Activated T-helper 9 cell treated with anti-CD3 and anti-CD28 coated beads, Interleukin-2, amount 50 U/mL, for 16 hours (primary cell): ENCODE measurements around the gene ZNF598.
"Not testable (repeated sequence)": the region's sequence is repeated elsewhere in the genome, so short reads cannot be mapped to it uniquely, and the experiment has no call there.

Experiments
- DNase-seq: peaks from one replicate; pipeline ENCODE4 v3.0.0-alpha.2; 2020; ENCODE audit warnings: low read depth

The ZNF598 gene

GRCh38 chr16:2040041-2040786, 30.6 kb upstream of the ZNF598 start:
- DNase-seq = no peak

- no peak for DNase-seq
Observed at GRCh38 chr16:2039274-2040031, 29.8 kb upstream of the ZNF598 start.

- no peak for DNase-seq
Observed at GRCh38 chr16:2038382-2039231, 29.0 kb upstream of the ZNF598 start.

GRCh38 chr16:2037647-2038381, 28.2 kb upstream of the ZNF598 start:
- DNase-seq = no peak

- no peak for DNase-seq
Observed at GRCh38 chr16:2037115-2037514, 27.5 kb upstream of the ZNF598 start.

GRCh38 chr16:2036200-2036966, 26.8 kb upstream of the ZNF598 start:
- no peak for DNase-seq

- no peak for DNase-seq
Observed at GRCh38 chr16:2035431-2036199, 26.0 kb upstream of the ZNF598 start.

DNA sequence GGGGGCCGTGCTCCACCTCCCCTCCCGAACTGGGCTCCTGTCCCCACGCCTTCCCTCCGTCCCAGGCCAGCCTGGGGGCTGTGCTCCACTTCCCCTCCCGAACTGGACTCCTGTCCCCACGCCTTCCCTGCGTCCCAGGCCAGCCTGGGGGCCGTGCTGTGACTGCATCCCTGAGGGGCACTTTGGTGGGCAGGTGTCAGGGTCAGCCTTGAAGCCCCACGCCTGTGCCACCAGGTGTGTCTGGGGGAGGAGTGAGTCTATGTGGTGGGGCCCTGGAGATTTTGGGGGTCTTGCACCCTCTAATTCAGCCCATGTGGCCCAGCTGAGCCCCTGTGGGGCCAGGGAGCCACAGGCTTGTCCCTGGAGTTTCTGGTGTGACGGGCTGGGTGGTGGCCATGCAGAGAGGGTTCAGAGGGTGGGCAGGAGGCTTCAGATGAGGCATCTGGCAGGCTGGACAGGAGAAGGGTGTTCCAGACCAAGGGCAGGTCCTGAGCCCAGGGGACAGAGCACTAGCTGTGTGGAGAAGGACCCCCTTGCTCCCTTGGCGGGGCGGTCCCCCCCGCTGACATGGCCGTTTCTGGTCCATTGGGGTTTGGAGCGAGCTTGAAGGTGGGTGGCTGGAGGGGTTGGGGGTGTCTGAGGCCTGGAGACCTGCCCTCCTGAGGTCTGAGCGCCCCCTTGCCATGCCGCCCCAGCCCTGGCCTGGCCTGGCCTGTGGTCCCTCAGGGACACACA, 25.2 kb upstream of the ZNF598 start:
- DNase-seq = no peak

DNA sequence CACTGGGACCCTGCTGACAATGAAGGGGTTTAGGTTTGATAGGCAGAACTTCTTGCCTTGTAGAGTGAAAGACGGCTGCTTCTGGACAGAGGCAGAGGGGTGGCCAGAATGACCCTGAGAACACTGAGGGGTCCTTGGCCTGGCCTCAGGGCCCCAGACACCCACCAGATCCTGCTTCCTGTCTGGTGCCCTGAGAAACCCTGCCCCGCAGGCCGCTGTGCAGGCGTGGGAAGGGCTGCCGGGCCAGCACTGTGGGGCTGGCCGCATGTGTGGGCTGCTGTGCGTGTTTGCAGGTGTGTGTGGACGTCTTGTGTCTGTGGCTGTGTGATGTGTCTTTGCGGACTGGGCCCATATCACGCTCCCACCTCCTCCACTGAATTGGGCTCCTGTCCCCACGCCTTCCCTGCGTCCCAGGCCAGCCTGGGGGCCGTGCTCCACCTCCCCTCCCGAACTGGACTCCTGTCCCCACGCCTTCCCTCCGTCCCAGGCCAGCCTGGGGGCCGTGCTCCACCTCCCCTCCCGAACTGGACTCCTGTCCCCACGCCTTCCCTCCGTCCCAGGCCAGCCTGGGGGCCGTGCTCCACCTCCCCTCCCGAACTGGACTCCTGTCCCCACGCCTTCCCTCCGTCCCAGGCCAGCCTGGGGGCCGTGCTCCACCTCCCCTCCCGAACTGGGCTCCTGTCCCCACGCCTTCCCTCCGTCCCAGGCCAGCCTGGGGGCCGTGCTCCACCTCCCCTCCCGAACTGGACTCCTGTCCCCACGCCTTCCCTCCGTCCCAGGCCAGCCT, 24.5 kb upstream of the ZNF598 start:
- DNase-seq = not testable (repeated sequence)

DNA sequence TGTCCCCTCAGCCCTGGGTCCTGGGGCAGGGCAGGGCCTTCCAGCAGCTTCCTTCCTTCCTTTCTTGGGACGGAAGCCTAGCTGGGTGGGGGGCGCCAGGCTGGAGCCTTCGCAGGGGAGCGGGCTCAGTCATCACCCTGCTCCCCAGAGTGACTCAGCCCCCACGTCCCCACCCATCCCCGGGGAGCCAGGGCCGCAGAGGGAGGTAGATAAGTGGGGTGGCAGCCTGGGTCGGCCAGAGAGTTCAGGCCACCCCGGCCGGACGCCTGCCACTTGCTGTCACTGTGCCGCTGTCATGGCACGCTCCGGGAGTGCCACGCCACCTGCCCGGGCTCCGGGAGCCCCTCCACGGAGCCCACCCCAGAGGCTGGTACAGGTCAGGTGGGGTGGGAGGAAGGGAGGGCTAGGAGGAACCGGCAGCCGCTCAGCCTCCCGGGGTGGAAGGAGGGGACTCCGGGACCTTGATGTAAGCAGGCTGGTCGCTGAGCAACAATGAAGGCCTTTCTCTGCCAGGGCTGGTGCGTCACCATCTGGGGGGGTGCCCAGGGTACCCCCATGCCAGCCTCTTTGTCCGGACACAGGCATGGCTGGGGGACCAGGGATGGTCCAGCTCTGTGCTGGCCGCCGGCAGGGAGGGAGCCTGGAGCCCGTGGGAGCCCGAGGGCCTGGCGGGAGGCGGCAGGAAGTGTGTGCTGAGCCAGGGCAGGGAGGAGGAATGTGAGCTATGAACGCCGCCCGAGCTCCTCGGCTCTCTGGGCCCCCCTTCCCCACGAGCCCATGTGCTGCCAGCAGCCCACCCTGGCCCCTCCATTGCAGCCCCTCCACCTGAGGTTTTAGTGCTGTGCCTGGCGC, 23.7 kb upstream of the ZNF598 start:
- no peak for DNase-seq

DNA sequence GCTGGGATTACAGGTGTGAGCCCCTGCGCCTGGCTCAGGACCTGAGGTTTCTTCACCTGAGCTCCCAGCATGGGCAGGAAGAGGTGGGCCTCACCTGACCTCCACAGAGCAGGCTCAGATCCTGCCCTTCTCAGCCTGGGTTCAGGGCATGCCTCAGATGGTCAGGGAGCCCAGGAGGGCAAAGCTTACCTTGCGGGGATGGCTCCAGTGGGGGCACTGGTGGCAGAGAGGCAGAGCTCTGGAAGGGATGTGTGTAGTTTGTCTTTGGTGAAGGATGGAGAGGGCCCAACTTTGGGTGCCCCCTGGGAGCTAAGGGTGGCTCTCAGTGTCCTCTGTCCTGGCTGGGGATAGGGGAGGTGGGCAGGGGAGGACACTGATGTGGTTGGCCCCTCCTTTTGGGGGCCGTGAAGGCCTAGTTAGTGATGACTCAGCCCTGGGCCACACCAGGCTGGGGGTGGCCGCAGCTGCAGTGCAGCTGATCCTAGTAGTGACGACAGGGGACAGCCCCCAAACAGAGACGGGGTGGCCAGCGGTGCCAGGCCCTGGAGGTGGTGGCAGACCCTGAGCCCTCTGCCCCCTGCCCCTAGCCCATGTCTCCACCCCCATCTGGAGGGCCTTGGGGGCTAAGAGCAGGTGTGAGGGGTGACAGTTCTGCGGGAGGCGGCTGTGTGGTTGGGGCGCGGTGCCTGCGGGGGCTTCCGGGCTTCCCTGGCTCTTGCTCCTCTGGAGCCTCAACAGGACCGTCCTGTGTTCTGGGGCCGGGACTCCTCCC, 22.9 kb upstream of the ZNF598 start:
- DNase-seq = no peak

DNA sequence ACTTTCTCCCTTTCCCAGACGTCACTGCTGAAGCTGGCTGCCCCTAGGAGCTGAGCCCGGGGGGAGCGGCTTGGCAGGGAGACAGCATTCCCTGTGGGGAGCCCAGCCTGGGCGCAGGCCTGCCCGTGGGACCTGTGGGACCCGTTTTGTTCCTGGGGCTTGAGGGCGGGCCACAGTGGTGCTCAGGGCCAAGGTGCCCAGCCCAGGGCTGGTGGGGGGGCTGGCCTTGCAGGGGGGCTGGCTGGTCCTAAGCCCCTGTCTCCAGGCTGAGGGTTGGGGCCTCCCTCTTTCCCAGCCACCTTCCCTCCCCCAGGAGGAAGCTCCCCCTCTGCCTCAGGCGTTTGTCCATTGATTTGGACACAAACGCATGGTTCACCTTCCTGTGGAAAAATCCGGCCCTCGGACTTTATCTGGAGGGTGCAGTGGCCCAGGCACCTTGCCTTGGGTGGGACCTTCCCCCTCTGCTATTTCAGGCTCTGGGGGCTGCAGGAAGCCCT, 21.5 kb upstream of the ZNF598 start:
- no peak for DNase-seq

DNA sequence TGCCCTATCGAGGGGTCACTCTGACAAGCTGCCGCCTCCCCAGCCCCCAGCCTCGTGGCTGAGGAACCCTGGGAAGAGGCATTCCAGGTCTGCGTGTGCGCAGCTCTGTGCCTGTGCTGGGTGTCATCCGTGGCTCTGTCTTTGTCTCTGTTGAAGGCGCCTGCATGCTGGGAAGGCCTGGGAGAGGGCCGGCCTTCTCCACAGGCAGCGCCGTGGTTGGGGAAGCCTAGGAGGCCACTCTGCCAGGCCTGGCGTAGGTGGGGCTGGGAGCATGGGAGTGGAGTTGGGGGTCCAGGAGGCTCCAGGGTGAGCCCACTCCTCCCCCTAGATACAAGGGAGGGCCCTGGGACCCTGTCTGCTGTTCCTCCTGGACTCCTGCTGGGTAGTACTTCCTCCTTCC, 20.4 kb upstream of the ZNF598 start:
- no peak for DNase-seq

DNA sequence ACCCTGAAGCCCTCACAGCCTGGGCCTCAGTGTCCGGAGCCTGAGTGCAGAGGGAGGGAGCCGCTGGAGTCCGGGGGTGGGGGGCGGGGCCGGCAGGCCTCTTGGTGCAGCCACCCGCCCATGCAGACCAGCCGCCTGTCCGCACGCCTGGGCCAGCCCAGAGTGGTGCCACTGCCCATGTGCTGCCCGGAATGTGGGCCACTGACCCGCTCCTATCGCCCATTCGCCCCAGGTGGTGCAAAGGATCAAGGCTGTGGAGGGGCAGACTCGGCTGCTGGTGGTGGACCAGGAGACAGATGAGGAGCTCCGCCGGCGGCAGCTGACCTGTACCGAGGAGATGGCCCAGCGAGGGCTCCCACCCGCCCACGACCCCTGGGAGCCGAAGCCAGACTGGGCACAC, 19.7 kb upstream of the ZNF598 start:
- DNase-seq = no peak

GRCh38 chr16:2028620-2029220, 19.1 kb upstream of the ZNF598 start:
- DNase-seq = no peak

GRCh38 chr16:2028146-2028545, 18.5 kb upstream of the ZNF598 start:
- no peak for DNase-seq
